Measurements from ENCODE around the gene CRHR1.

- no peak for TF ChIP-seq CTCF (IDR thresholded peaks at IDR 0.05)
- TF ChIP-seq EP300 (IDR thresholded peaks at IDR 0.05): no peak
- TF ChIP-seq POLR2AphosphoS5 (IDR thresholded peaks at IDR 0.05): no peak
- no peak for TF ChIP-seq POLR2A (IDR thresholded peaks at IDR 0.05)
Observed at GRCh38 chr17:45734598-45734997, 49.5 kb upstream of the CRHR1 start.

All from upper lobe of left lung (tissue), 4 donors.